GM10266 (cell line): ENCODE data around the gene NPPB.

Experiments
- DNase-seq: peaks from one replicate; pipeline ENCODE4 v3.0.0; 2012; ENCODE audit errors: extremely low spot score
- TF ChIP-seq, protein P1 (sequence below): IDR thresholded peaks from 2 replicates; pipeline ENCODE4 v1.5.1; 2012; ENCODE audit warnings: mild to moderate bottlenecking, low read depth; ENCODE audit not compliant: control insufficient read depth, insufficient read depth; ENCODE audit errors: missing control alignments

NPPB gene

DNA sequence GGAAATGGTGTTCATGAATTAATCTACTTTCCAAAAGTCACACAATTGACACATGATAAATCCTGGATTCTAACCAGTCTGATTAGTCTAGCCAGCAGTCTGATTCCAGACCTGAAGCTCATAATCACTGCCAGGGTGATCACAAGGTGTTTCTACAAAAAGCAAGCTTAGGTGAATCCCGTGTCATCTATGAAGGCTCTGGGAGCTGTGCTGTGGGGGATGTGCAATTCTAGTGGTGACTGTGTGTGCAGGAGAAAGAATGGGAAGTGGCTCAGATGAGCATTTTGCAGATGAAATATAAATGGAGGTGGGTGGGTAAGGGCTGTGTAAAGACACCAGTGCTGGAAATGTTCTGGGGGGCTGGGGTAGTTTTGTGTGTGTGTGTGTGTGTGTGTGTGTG lies 1.8 kb upstream of the NPPB start:
- TF ChIP-seq, protein P1, sequence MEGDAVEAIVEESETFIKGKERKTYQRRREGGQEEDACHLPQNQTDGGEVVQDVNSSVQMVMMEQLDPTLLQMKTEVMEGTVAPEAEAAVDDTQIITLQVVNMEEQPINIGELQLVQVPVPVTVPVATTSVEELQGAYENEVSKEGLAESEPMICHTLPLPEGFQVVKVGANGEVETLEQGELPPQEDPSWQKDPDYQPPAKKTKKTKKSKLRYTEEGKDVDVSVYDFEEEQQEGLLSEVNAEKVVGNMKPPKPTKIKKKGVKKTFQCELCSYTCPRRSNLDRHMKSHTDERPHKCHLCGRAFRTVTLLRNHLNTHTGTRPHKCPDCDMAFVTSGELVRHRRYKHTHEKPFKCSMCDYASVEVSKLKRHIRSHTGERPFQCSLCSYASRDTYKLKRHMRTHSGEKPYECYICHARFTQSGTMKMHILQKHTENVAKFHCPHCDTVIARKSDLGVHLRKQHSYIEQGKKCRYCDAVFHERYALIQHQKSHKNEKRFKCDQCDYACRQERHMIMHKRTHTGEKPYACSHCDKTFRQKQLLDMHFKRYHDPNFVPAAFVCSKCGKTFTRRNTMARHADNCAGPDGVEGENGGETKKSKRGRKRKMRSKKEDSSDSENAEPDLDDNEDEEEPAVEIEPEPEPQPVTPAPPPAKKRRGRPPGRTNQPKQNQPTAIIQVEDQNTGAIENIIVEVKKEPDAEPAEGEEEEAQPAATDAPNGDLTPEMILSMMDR: no peak
- DNase-seq: no peak

GRCh38 chr1:11860083-11860482 lies 1.3 kb upstream of the NPPB start:
- TF ChIP-seq, protein P1: no peak
- no peak for DNase-seq

- peak; percentile 82 for DNase-seq
- TF ChIP-seq, protein P1: peak; percentile 33
Observed at GRCh38 chr1:11858968-11859871, 475 bp upstream of the NPPB start.

- TF ChIP-seq, protein P1: no peak
- DNase-seq: no peak
Observed at GRCh38 chr1:11858158-11858557, 587 bp downstream of the NPPB start.

DNA sequence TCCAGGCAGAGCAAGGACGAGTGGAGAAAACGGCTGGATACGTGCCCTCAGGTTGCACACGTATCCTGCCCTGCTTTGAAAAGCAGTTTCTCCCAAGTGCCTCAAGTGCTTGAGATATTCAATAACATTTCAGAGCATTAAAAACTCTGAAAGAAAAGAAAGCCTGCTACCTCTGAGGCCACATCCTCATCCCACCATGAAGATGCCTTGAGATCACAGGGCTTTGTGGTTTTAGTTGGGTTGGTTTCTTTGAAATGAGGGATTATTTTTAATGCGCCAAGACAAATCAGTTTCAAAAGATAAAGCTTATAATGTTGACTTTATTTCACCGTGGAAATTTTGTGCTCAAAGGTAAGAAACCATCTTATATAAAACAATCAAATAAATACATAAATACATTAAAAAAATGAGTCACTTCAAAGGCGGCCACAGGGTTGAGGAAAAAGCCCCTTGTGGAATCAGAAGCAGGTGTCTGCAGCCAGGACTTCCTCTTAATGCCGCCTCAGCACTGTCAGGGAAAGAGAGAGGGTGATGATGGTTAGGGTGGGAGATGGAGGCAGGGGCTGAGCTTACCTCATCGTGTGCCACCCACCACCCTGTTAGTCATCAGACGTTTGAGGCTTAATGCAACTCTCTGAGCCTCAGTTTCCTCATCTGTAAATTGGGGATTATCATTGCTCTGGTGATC lies 1.4 kb downstream of the NPPB start:
- TF ChIP-seq, protein P1: no peak
- no peak for DNase-seq

DNA sequence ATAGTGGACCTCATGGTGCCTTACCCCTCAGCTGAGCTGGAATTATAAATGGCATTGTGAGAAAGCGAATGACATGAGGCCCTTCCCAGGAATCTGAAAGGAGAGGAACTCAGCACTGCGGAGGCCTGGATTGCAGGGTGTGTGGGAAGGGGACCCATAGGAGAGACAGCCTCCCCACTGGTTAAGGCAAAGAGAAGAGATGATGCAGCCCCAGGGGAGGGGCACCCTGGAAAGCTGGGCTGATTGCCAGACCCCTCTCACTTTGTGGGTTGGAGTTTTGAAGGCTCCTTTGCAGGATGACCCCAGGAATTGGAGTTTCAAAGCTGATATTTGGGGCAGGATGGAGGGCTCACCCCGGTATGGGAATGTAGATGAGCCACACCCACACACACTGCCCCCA lies 2.0 kb downstream of the NPPB start:
- TF ChIP-seq, protein P1: no peak
- DNase-seq: no peak

DNA sequence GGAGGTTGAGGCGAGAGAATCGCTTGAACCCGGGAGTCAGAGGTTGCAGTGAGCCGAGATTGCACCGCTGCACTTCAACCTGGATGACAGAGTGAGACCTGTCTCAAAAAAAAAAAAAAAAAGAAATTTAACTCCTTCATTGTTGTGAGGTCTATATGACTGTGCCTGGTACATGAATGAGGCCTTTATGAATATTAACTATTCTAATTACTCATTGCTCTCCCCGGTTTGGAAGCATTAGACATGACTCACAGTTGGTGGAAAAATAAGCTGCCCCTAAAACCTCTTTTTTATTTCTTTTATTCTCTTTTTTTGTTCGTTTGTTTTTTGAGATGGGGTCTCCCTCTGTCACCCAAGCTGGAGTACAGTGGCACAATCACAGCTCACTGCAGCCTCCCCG lies 3.3 kb downstream of the NPPB start:
- DNase-seq: no peak
- TF ChIP-seq, protein P1: no peak
